NT2/D1 (cell line): ENCODE results near the gene SLC24A3.

Source experiments
- SUZ12 ChIP-seq: IDR thresholded peaks from 2 replicates; pipeline ENCODE4 v1.6.1; 2011; ENCODE audit not compliant: insufficient read length, insufficient read depth; ENCODE audit errors: extremely low read depth
- YY1 ChIP-seq: IDR thresholded peaks from 2 replicates; pipeline ENCODE4 v1.6.1; 2011; ENCODE audit not compliant: insufficient read length, insufficient read depth
- ZNF274 ChIP-seq: IDR thresholded peaks from 2 replicates; pipeline ENCODE4 v1.6.1; 2011; ENCODE audit warnings: mild to moderate bottlenecking, low read depth, low read length

DNA sequence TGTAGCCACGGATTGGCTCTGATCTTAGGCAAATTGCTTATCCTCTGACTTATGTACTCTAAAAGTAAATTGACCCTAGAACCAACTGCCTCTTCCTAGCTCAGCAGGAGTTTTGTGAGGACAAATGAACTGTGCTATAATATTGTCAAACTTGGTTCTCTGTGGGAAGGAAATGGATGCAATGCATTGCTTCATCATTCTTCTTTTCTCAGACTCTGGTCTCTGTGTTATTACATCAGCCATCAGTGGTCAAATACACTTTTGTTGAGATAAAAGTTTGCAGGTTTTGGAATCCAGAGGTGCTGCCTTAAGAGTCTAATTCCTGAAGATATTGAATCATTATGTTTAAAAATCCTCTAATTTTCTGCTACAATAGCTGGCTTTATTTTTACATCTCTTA, 64.9 kb downstream of the SLC24A3 start:
- TF ChIP-seq YY1: no peak
- TF ChIP-seq SUZ12: no peak
- TF ChIP-seq ZNF274: no peak
